SU-DHL-6 (cell line): ENCODE results near the gene JAK3.

Experiments
- EZH2phosphoT487 ChIP-seq: fragments of 200-600 bp; sonication (generic), shearing (Covaris generic); conservative IDR thresholded peaks from 2 replicates; pipeline ENCODE4 v1.6.1; 2018; ENCODE audit warnings: mild to moderate bottlenecking, antibody characterized with exemption, low read length, moderate library complexity, mixed read lengths
- TF ChIP-seq, protein P1 (sequence below): fragments of 200-600 bp; sonication (generic); IDR thresholded peaks from one replicate; pipeline ENCODE4 v1.5.1; 2017; ENCODE audit warnings: antibody characterized with exemption, mild to moderate bottlenecking, low read length, moderate library complexity; ENCODE audit not compliant: insufficient read depth, poor library complexity, severe bottlenecking

DNA sequence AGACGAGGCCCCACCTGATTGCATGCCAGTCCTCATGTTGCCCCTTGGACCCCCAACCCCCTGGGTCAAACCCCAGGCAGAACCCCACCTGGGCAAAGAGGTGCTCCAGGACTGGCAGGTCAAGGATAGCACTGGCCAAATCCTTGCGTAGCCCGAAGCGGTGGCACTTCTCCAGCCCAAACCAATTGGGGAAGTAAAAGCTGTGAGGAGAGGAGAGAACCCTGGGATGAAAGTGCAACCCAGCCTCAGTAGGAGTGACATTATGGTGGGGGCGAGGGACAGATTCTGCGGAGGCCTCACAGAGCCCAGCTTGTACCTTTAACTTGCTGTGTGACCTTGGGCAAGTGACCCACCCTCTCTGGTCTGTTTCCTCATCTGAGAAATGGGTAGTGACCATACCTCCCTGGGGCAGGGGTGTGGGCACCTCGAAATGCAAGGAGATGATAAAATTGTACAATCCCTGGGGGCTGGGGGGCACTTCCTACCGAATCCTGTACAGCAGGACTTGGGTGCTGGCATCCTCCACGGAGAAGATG is 4.4 kb downstream of the JAK3 start:
- TF ChIP-seq, protein P1, sequence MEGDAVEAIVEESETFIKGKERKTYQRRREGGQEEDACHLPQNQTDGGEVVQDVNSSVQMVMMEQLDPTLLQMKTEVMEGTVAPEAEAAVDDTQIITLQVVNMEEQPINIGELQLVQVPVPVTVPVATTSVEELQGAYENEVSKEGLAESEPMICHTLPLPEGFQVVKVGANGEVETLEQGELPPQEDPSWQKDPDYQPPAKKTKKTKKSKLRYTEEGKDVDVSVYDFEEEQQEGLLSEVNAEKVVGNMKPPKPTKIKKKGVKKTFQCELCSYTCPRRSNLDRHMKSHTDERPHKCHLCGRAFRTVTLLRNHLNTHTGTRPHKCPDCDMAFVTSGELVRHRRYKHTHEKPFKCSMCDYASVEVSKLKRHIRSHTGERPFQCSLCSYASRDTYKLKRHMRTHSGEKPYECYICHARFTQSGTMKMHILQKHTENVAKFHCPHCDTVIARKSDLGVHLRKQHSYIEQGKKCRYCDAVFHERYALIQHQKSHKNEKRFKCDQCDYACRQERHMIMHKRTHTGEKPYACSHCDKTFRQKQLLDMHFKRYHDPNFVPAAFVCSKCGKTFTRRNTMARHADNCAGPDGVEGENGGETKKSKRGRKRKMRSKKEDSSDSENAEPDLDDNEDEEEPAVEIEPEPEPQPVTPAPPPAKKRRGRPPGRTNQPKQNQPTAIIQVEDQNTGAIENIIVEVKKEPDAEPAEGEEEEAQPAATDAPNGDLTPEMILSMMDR: no peak
- no peak for TF ChIP-seq EZH2phosphoT487
